Stimulated activated CD8-positive, alpha-beta memory T cell treated with anti-CD3 and anti-CD28 coated beads, Interleukin-7, amount 100 ng/mL, for 48 hours (primary cell): ENCODE data around the gene ACOT11.
"Not testable (repeated sequence)": the region's sequence is repeated elsewhere in the genome, so short reads cannot be mapped to it uniquely, and the experiment has no call there.

ENCODE experiments used
- DNase-seq, 2 donors: peaks; one replicate each; pipeline ENCODE4 v3.0.0-alpha.2; 2020; ENCODE audit warnings: low read depth in 1 of 2; ENCODE audit errors: extremely low read depth in 1 of 2

The ACOT11 gene

GRCh38 chr1:54536656-54537055 is 11.4 kb upstream of the ACOT11 start:
- not testable (repeated sequence) for DNase-seq

- DNase-seq: no peak
Measured at GRCh38 chr1:54537611-54538010, 10.4 kb upstream of the ACOT11 start.

GRCh38 chr1:54538538-54538937 is 9.5 kb upstream of the ACOT11 start:
- DNase-seq: no peak

- no peak for DNase-seq
Measured at GRCh38 chr1:54540582-54541295, 7.3 kb upstream of the ACOT11 start.

- peak; percentile 29 to 38 for DNase-seq
Measured at GRCh38 chr1:54542120-54542961, 5.7 kb upstream of the ACOT11 start.

- no peak for DNase-seq
Measured at GRCh38 chr1:54542962-54543539, 5.0 kb upstream of the ACOT11 start.

GRCh38 chr1:54543729-54544496 is 4.1 kb upstream of the ACOT11 start:
- no peak for DNase-seq

GRCh38 chr1:54545916-54546635 is 2.0 kb upstream of the ACOT11 start:
- DNase-seq: no peak

- DNase-seq: no peak
Measured at GRCh38 chr1:54546651-54547401, 1.2 kb upstream of the ACOT11 start.

- no peak for DNase-seq
Measured at GRCh38 chr1:54548389-54549044, 489 bp downstream of the ACOT11 start.

GRCh38 chr1:54549181-54549924 is 1.3 kb downstream of the ACOT11 start:
- DNase-seq: no peak

GRCh38 chr1:54551891-54552290 is 3.9 kb downstream of the ACOT11 start:
- no peak for DNase-seq

- DNase-seq: no peak
Measured at GRCh38 chr1:54553602-54554313, 5.7 kb downstream of the ACOT11 start.

- no peak for DNase-seq
Measured at GRCh38 chr1:54556110-54556509, 8.1 kb downstream of the ACOT11 start.

GRCh38 chr1:54557671-54558355 is 9.8 kb downstream of the ACOT11 start:
- DNase-seq: no peak

- DNase-seq: no peak
Measured at GRCh38 chr1:54558434-54559030, 10.5 kb downstream of the ACOT11 start.

GRCh38 chr1:54559111-54559548 is 11.1 kb downstream of the ACOT11 start:
- DNase-seq: no peak
